Liver (tissue), 9 donors: ENCODE results near the gene RAET1E. TPM values are rescaled to one million over a fixed set of nuclear protein-coding genes. Genes with fewer than 3 reads are reported as not detected.
"Not testable (repeated sequence)": the region's sequence is repeated elsewhere in the genome, so short reads cannot be mapped to it uniquely, and the experiment has no call there.

Experiments used
- DNase-seq: peaks from one replicate; pipeline ENCODE4 v3.0.0-alpha.2; 2017; ENCODE audit warnings: low spot score
- H3K27ac ChIP-seq, 2 donors: one replicate each; pipeline ENCODE4 v1.7.0; 2013; ENCODE audit warnings: inconsistent platforms in 2 of 2, low read length in 2 of 2, control low read depth in 1 of 2, low read depth in 1 of 2, mild to moderate bottlenecking in 1 of 2
- H3K27me3 ChIP-seq, 4 donors: one replicate each; pipeline versions ENCODE4 v1.6.1 to v1.7.0; 2013; ENCODE audit warnings: low read length in 3 of 4, inconsistent platforms in 1 of 4, mild to moderate bottlenecking in 1 of 4, moderate library complexity in 1 of 4; ENCODE audit not compliant: control insufficient read depth in 4 of 4, insufficient read depth in 4 of 4
- H3K36me3 ChIP-seq, 4 donors: one replicate each; pipeline versions ENCODE4 v1.6.1 to v1.7.0; 2013; ENCODE audit warnings: low read length in 3 of 4, mild to moderate bottlenecking in 3 of 4, low read depth in 1 of 4, moderate library complexity in 1 of 4; ENCODE audit not compliant: control insufficient read depth in 4 of 4, insufficient read depth in 3 of 4
- H3K4me1 ChIP-seq, 4 donors: one replicate each; pipeline versions ENCODE4 v1.6.1 to v1.7.0; 2013; ENCODE audit warnings: low read length in 3 of 4, mild to moderate bottlenecking in 3 of 4, moderate library complexity in 1 of 4; ENCODE audit not compliant: control insufficient read depth in 4 of 4, insufficient read depth in 4 of 4
- H3K4me3 ChIP-seq, 3 donors: one replicate each; pipeline versions ENCODE4 v1.6.1 to v1.7.0; 2013; ENCODE audit warnings: low read length in 3 of 3, control low read depth in 1 of 3, low read depth in 1 of 3, mild to moderate bottlenecking in 1 of 3
- H3K9ac ChIP-seq, 2 donors: one replicate each; pipeline ENCODE4 v1.7.0; 2013; ENCODE audit warnings: low read length in 2 of 2, mild to moderate bottlenecking in 2 of 2, moderate library complexity in 2 of 2, control low read depth in 1 of 2, low read depth in 1 of 2
- H3K9me3 ChIP-seq, 4 donors: one replicate each; pipeline versions ENCODE4 v1.6.1 to v1.7.0; 2013; ENCODE audit warnings: low read length in 3 of 4; ENCODE audit not compliant: control insufficient read depth in 4 of 4
- EGR1 ChIP-seq, 2 donors: IDR thresholded peaks; 2 replicates each; pipeline ENCODE4 v1.6.1; 2016 to 2018; ENCODE audit warnings: antibody characterized with exemption in 2 of 2, low read depth in 2 of 2
- FOXA1 ChIP-seq: IDR thresholded peaks from 2 replicates; pipeline ENCODE4 v1.6.1; 2016; ENCODE audit warnings: antibody characterized with exemption
- FOXA2 ChIP-seq: IDR thresholded peaks from 2 replicates; pipeline ENCODE4 v1.6.1; 2016; ENCODE audit warnings: antibody characterized with exemption
- GABPA ChIP-seq, 2 donors: IDR thresholded peaks in 1 of 2; conservative IDR thresholded peaks in 1 of 2; 2 replicates each; pipeline ENCODE4 v1.6.1; 2016; ENCODE audit warnings: antibody characterized with exemption in 2 of 2, mild to moderate bottlenecking in 1 of 2, moderate library complexity in 1 of 2
- HNF4G ChIP-seq: IDR thresholded peaks from 2 replicates; pipeline ENCODE4 v1.6.1; 2016; ENCODE audit warnings: antibody characterized with exemption
- JUND ChIP-seq, 2 donors: IDR thresholded peaks; 2 replicates each; pipeline ENCODE4 v1.6.1; 2016; ENCODE audit warnings: antibody characterized with exemption in 2 of 2
- NR2F2 ChIP-seq: IDR thresholded peaks from 2 replicates; pipeline ENCODE4 v1.6.1; 2016; ENCODE audit warnings: antibody characterized with exemption
- RAD21 ChIP-seq, 2 donors: IDR thresholded peaks; 2 replicates each; pipeline ENCODE4 v1.6.1; 2016; ENCODE audit warnings: antibody characterized with exemption in 2 of 2, mild to moderate bottlenecking in 2 of 2
- RXRA ChIP-seq, 2 donors: IDR thresholded peaks; 2 replicates each; pipeline ENCODE4 v1.6.1; 2017 to 2018; ENCODE audit warnings: antibody characterized with exemption in 2 of 2, mild to moderate bottlenecking in 1 of 2
- SP1 ChIP-seq: IDR thresholded peaks from 2 replicates; pipeline ENCODE4 v1.6.1; 2018; ENCODE audit warnings: antibody characterized with exemption, mild to moderate bottlenecking
- TAF1 ChIP-seq: conservative IDR thresholded peaks from 2 replicates; pipeline ENCODE4 v1.6.1; 2016; ENCODE audit warnings: antibody characterized with exemption, mild to moderate bottlenecking
- YY1 ChIP-seq: IDR thresholded peaks from 2 replicates; pipeline ENCODE4 v1.6.1; 2016; ENCODE audit warnings: antibody characterized with exemption, mild to moderate bottlenecking
- WGBS: extraction: QIAGEN DNeasy Blood & Tissue Kit; methylation state at CpG from one replicate; pipeline ENCODE4 v1.1.7; 2013; 5-methylcytosine and 5-hydroxymethylcytosine counted together
- polyA plus RNA-seq, 2 donors: library from polyadenylated mRNA; stranded (reverse) in 1 of 2; unstranded in 1 of 2; fragments of 200-250 nt in 1 of 2; fragments of >200 nt in 1 of 2; fragmentation: Nextera tagmentation in 1 of 2; extraction: Ambion mirVana in 1 of 2; gene quantifications; one replicate each; pipeline versions ENCODE4 v1.2.1 to v1.2.3, GENCODE V29; 2013 to 2015
- total RNA-seq, 2 donors: library from RNA; depleted of rRNA; stranded (reverse); fragments of >200 nt; gene quantifications; one replicate each; pipeline ENCODE4 v1.2.3, GENCODE V29; 2014
- TF ChIP-seq, protein P1 (sequence below): IDR thresholded peaks from 2 replicates; pipeline ENCODE4 v1.6.1; 2016; ENCODE audit warnings: antibody characterized with exemption
- TF ChIP-seq, protein P2 (sequence below): IDR thresholded peaks from 2 replicates; pipeline ENCODE4 v1.6.1; 2016; ENCODE audit warnings: antibody characterized with exemption
- TF ChIP-seq, protein P3 (sequence below): fragments of 150-350 bp; IDR thresholded peaks from 2 replicates; pipeline ENCODE4 v1.5.1; 2017; ENCODE audit warnings: improper control_type of control experiment, low read depth, low read length; ENCODE audit not compliant: missing input control
- donor health status: healthy.
- donor health status: healthy.
- donor health status: healthy.
- donor health status: healthy.
- donor health status: healthy.

The RAET1E gene
- total and polyA plus RNA-seq, 4 donors: not detected

DNA sequence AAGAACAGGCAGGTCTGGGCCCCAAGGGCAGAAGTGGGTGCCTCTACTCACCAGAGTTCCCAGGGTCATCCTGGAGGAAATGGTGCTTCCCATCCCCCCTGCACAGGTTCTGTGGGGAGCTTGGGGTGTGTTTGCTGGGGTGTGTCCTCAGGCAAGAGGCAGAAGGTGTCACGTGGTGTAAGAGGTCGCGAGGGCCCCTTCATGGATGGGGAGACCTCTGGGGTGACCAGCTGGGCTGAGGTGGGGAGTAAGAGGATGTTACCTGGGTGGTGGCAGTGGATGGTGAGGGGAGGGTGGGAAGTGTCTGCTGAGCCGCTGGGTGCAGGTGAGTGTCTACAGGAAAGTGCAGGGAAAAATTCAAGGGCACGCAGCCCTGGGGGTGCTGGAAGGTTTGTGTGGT, 24.2 kb upstream of the RAET1E start:
- not testable (repeated sequence) for H3K27ac ChIP-seq, H3K9me3 ChIP-seq, H3K9ac ChIP-seq, H3K4me3 ChIP-seq, H3K36me3 ChIP-seq, DNase-seq, H3K27me3 ChIP-seq
- 49% methylated on average over 5 of the region's 5 CpGs for WGBS
- peaks cover 0 to 23% (median 15%) of the 10 kb centered on the region in 4 donors for H3K4me1 ChIP-seq

DNA sequence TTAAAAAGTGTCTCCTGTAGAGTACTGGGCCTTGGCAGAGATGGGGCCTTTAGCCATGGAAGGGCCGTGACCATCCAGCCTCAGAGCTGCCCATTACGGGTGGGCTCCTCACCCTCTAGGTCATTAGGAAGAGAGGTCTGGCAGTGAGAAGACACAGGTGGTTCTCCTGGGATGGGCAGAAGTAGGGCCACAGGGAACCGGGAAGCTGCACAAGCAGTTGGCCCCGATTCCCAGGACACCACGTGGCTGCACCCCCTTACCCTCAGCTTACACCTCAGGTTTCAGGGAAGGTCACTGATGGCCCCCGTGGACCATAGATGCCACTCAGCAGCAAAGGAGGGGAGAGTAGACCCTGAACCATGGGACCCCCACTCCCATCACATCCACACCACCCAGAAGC, 23.4 kb upstream of the RAET1E start:
- no peaks in the 10 kb centered on the region for H3K27me3 ChIP-seq
- H3K4me1 ChIP-seq: peaks cover 0 to 22% (median 15%) of the 10 kb centered on the region in 4 donors
- WGBS: 89% methylated on average over 6 of the region's 6 CpGs
- no peak overlapping the region for H3K27ac ChIP-seq
- no peak for TF ChIP-seq JUND (IDR thresholded peaks at IDR 0.05)
- H3K9me3 ChIP-seq: no peaks in the 10 kb centered on the region
- DNase-seq: no peak
- no peak overlapping the region for H3K4me3 ChIP-seq
- H3K9ac ChIP-seq: no peak overlapping the region
- no peaks in the 10 kb centered on the region for H3K36me3 ChIP-seq

DNA sequence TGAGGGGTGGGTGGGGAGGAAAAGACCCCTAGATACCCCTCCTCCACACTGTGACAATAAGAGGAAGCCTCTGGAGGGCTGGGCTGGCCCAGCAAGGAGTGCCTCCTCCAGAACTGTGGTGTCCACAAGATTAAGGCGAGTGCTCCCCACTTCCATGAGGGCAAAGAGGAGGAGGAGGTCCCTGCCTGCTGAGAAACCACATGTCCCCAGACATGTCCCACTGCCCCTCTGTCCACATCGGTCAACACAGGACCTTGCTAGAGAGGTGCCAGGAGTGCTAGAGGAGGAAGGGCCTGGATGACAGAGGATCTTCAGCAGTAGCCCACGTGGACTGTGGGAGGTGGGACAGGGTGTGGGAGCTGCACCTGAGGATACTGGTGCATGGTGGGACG, 21.9 kb upstream of the RAET1E start:
- H3K4me1 ChIP-seq: peaks cover 0 to 13% (median 9%) of the 10 kb centered on the region in 4 donors
- WGBS: 94% methylated on average over 4 of the region's 4 CpGs
- H3K4me3 ChIP-seq: no peak overlapping the region
- no peak overlapping the region for H3K9ac ChIP-seq
- DNase-seq: no peak
- H3K27me3 ChIP-seq: no peaks in the 10 kb centered on the region
- TF ChIP-seq GABPA (IDR thresholded peaks at IDR 0.05 in 1 of 2, conservative IDR thresholded peaks at IDR 0.05 in 1 of 2): no peak
- H3K36me3 ChIP-seq: no peaks in the 10 kb centered on the region
- H3K27ac ChIP-seq: no peak overlapping the region
- no peaks in the 10 kb centered on the region for H3K9me3 ChIP-seq

DNA sequence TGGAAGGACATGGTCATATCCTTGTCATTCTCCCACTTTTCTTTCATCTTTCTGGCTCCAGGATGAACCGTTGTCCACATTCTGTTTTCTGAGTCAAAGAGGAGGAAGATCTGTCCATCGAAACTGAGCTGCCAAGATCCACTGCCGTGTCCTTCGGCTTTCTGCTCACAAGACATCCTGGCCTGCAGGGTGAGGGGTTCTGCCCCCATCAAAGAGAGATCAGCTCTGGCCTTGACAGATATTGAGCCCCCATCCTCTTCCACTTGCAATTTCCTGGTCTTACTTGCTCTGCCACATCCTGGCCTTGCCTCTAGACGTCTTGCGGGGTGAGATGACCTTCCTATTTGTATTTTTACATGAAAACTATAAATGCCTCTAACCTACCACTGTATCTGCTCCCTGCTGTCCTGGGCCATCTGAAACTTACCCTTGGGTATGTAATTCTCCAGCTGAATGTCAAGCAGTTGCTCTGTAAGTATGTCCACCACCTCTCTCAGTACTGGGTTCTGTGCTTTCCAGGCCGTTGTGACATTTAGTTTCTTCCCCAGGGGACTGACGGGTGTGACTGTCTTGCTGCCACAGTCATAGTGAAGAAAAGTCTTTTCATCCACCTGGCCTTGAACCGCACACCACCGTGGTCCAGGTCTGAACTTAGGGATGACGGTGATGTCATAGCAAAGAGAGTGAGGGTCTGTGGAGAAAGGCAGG, 21.4 kb upstream of the RAET1E start:
- not testable (repeated sequence) for H3K4me3 ChIP-seq, H3K9ac ChIP-seq, H3K9me3 ChIP-seq, H3K36me3 ChIP-seq, H3K27me3 ChIP-seq, DNase-seq, H3K27ac ChIP-seq
- WGBS: 85% methylated on average over 11 of the region's 11 CpGs
- peaks cover 0 to 13% (median 9%) of the 10 kb centered on the region in 4 donors for H3K4me1 ChIP-seq

DNA sequence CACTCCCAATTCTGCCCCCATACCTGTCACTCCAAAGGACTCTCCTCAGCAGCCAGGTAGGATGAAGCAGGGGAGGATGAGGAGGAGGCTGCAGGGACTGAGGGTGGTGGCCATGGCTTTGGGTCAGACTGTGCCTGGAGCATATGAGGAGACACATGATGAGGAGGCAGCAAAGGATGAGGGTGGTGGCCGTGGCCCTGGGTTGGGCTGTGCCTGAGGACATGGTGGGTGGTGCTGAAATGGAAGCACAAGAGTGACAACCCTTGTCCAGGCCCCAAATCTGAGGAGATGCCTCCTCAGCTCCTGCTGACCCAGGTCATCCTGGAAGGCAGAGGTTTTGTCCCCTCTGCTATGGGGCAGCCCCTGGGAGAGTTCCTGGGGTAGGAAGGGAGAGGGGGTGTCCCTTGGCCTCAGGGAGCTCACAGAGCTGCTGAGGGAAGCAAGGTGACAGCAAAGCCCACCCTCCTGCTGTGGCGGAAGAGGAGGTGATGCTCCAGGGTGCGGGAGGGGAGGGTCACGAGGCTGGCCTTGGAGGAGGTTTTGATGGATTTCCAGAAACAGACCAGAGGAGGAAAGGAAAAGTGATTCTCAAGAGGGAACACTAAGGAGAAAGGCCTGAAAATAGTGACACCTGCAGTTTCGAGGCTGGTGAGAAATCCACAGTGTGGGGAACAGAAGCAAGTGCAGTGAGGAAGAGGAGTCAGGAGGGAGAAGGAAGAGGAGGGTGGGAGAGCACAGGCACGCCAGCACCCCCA, 20.4 kb upstream of the RAET1E start:
- no peak overlapping the region for H3K27ac ChIP-seq
- no peak overlapping the region for H3K4me3 ChIP-seq
- peak; percentile 22 for DNase-seq
- 91% methylated on average over 6 of the region's 6 CpGs for WGBS
- no peaks in the 10 kb centered on the region for H3K27me3 ChIP-seq
- peaks cover 0 to 10% (median 8%) of the 10 kb centered on the region in 4 donors for H3K4me1 ChIP-seq
- no peak overlapping the region for H3K9ac ChIP-seq
- no peaks in the 10 kb centered on the region for H3K36me3 ChIP-seq
- H3K9me3 ChIP-seq: no peaks in the 10 kb centered on the region
- TF ChIP-seq TAF1: no peak
- no peak for TF ChIP-seq EGR1 (IDR thresholded peaks at IDR 0.05; ENCODE audit: low read depth in 2 of 2)
- TF ChIP-seq, protein P1, sequence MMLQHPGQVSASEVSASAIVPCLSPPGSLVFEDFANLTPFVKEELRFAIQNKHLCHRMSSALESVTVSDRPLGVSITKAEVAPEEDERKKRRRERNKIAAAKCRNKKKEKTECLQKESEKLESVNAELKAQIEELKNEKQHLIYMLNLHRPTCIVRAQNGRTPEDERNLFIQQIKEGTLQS: no peak
- TF ChIP-seq NR2F2: no peak
- TF ChIP-seq FOXA2: no peak
- no peak for TF ChIP-seq FOXA1
- TF ChIP-seq, protein P2, sequence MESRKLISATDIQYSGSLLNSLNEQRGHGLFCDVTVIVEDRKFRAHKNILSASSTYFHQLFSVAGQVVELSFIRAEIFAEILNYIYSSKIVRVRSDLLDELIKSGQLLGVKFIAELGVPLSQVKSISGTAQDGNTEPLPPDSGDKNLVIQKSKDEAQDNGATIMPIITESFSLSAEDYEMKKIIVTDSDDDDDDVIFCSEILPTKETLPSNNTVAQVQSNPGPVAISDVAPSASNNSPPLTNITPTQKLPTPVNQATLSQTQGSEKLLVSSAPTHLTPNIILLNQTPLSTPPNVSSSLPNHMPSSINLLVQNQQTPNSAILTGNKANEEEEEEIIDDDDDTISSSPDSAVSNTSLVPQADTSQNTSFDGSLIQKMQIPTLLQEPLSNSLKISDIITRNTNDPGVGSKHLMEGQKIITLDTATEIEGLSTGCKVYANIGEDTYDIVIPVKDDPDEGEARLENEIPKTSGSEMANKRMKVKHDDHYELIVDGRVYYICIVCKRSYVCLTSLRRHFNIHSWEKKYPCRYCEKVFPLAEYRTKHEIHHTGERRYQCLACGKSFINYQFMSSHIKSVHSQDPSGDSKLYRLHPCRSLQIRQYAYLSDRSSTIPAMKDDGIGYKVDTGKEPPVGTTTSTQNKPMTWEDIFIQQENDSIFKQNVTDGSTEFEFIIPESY: no peak
- no peak for TF ChIP-seq RXRA (IDR thresholded peaks at IDR 0.05)
- TF ChIP-seq RAD21 (IDR thresholded peaks at IDR 0.05): no peak
- no peak for TF ChIP-seq SP1
- TF ChIP-seq JUND (IDR thresholded peaks at IDR 0.05): no peak
- no peak for TF ChIP-seq HNF4G
- no peak for TF ChIP-seq YY1
- no peak for TF ChIP-seq GABPA (IDR thresholded peaks at IDR 0.05 in 1 of 2, conservative IDR thresholded peaks at IDR 0.05 in 1 of 2)
- TF ChIP-seq, protein P3, sequence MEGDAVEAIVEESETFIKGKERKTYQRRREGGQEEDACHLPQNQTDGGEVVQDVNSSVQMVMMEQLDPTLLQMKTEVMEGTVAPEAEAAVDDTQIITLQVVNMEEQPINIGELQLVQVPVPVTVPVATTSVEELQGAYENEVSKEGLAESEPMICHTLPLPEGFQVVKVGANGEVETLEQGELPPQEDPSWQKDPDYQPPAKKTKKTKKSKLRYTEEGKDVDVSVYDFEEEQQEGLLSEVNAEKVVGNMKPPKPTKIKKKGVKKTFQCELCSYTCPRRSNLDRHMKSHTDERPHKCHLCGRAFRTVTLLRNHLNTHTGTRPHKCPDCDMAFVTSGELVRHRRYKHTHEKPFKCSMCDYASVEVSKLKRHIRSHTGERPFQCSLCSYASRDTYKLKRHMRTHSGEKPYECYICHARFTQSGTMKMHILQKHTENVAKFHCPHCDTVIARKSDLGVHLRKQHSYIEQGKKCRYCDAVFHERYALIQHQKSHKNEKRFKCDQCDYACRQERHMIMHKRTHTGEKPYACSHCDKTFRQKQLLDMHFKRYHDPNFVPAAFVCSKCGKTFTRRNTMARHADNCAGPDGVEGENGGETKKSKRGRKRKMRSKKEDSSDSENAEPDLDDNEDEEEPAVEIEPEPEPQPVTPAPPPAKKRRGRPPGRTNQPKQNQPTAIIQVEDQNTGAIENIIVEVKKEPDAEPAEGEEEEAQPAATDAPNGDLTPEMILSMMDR: no peak
